Measurements from ENCODE around the gene SLC41A3.
A peak's percentile ranks its signal among the peaks of the same experiment; 100 is the strongest.

GRCh38 chr3:126083913-126084767 is at the start of gene SLC41A3:
- TF ChIP-seq POLR2A (IDR thresholded peaks at IDR 0.05; ENCODE audit: low read length) (peak; percentile 41), GATA1 (IDR thresholded peaks at IDR 0.05; ENCODE audit: low read depth, low read length) (no peak)

Data from erythroblast (primary cell).